Neuronal stem cell (in vitro differentiated cells): Measurements from ENCODE around the gene OPTC.
A peak's percentile ranks its signal among the peaks of the same experiment; 100 is the strongest.

ENCODE experiments used
- DNase-seq: peaks from one replicate; pipeline ENCODE4 v3.0.0-alpha.2; 2013; ENCODE audit warnings: low spot score
- H2AFZ ChIP-seq: one replicate; pipeline ENCODE4 v1.6.1; 2013; ENCODE audit warnings: mild to moderate bottlenecking, low read length, inconsistent platforms
- H2AK5ac ChIP-seq: 2 replicates; pipeline ENCODE4 v1.6.1; 2013; ENCODE audit warnings: low read depth, mild to moderate bottlenecking, inconsistent platforms, low read length, moderate library complexity, mixed read lengths
- H2BK120ac ChIP-seq: 2 replicates; pipeline ENCODE4 v1.6.1; 2013; ENCODE audit warnings: low read depth, mild to moderate bottlenecking, inconsistent platforms, low read length, moderate library complexity, mixed read lengths
- H2BK12ac ChIP-seq: one replicate; pipeline ENCODE4 v1.6.1; 2013; ENCODE audit warnings: low read length, inconsistent platforms
- H2BK15ac ChIP-seq: 2 replicates; pipeline ENCODE4 v1.6.1; 2013; ENCODE audit warnings: mild to moderate bottlenecking, low read length, inconsistent platforms, mixed read lengths
- H2BK5ac ChIP-seq: one replicate; pipeline ENCODE4 v1.6.1; 2013; ENCODE audit warnings: inconsistent platforms, mild to moderate bottlenecking, low read length, moderate library complexity
- H3K14ac ChIP-seq: one replicate; pipeline ENCODE4 v1.6.1; 2013; ENCODE audit warnings: low read length, inconsistent platforms
- H3K18ac ChIP-seq: 2 replicates; pipeline ENCODE4 v1.6.1; 2013; ENCODE audit warnings: low read length, inconsistent platforms
- H3K23ac ChIP-seq: 2 replicates; pipeline ENCODE4 v1.6.1; 2013; ENCODE audit warnings: low read depth, mild to moderate bottlenecking, mixed read lengths, low read length, inconsistent platforms; ENCODE audit not compliant: poor library complexity
- H3K27ac ChIP-seq: replicated peaks from 3 replicates; pipeline ENCODE4 v1.5.1; 2013; ENCODE audit warnings: low read length, inconsistent platforms
- H3K27me3 ChIP-seq, 3 experiments: 2 replicates each; pipeline ENCODE4 v1.6.1; 2013; ENCODE audit warnings: low read length in 3 of 3, mild to moderate bottlenecking in 2 of 3, inconsistent platforms in 1 of 3, low read depth in 1 of 3, mixed read lengths in 1 of 3, moderate library complexity in 1 of 3; ENCODE audit not compliant: control insufficient read depth in 3 of 3, insufficient read depth in 3 of 3
- H3K36me3 ChIP-seq, 2 donors: replicated peaks in 1 of 2; 2 replicates each; pipeline ENCODE4 v1.6.1; 2013; ENCODE audit warnings: low read length in 2 of 2; ENCODE audit not compliant: control insufficient read depth in 2 of 2, insufficient read depth in 2 of 2
- H3K4ac ChIP-seq: 2 replicates; pipeline ENCODE4 v1.6.1; 2013; ENCODE audit warnings: inconsistent platforms, mild to moderate bottlenecking, low read length, moderate library complexity
- H3K4me1 ChIP-seq, 2 donors: 1 replicate in 1 of 2; 2 replicates in 1 of 2; pipeline ENCODE4 v1.6.1; 2013; ENCODE audit warnings: low read length in 2 of 2, low read depth in 1 of 2; ENCODE audit not compliant: control insufficient read depth in 2 of 2, insufficient read depth in 1 of 2
- H3K4me2 ChIP-seq: one replicate; pipeline ENCODE4 v1.6.1; 2013; ENCODE audit warnings: mild to moderate bottlenecking, low read length, inconsistent platforms; ENCODE audit not compliant: insufficient read depth, poor library complexity, severe bottlenecking
- H3K4me3 ChIP-seq, 2 donors: 2 replicates each; pipeline ENCODE4 v1.5.1; 2013; ENCODE audit warnings: low read length in 2 of 2, mild to moderate bottlenecking in 2 of 2, inconsistent platforms in 1 of 2, moderate library complexity in 1 of 2
- H3K79me1 ChIP-seq: one replicate; pipeline ENCODE4 v1.6.1; 2013; ENCODE audit warnings: low read depth, mild to moderate bottlenecking, inconsistent platforms, low read length, moderate library complexity
- H3K9ac ChIP-seq: one replicate; pipeline ENCODE4 v1.6.1; 2013; ENCODE audit warnings: mild to moderate bottlenecking, low read depth, low read length, inconsistent platforms; ENCODE audit not compliant: poor library complexity
- H3K9me3 ChIP-seq, 2 donors: replicated peaks in 1 of 2; 2 replicates each; pipeline versions ENCODE3 to v1.6.1; 2013; ENCODE audit warnings: low read length in 2 of 2, mild to moderate bottlenecking in 2 of 2, inconsistent platforms in 1 of 2, low read depth in 1 of 2, mixed read lengths in 1 of 2, moderate library complexity in 1 of 2; ENCODE audit not compliant: control insufficient read depth in 2 of 2, insufficient read depth in 1 of 2
- H4K8ac ChIP-seq: one replicate; pipeline ENCODE4 v1.6.1; 2013; ENCODE audit warnings: low read depth, mild to moderate bottlenecking, inconsistent platforms, low read length, moderate library complexity
- H4K91ac ChIP-seq: one replicate; pipeline ENCODE4 v1.6.1; 2013; ENCODE audit warnings: low read length, low read depth, mild to moderate bottlenecking, inconsistent platforms; ENCODE audit not compliant: poor library complexity
- WGBS, 2 donors: extraction: QIAGEN DNeasy Blood & Tissue Kit; methylation state at CpG; one replicate each; pipeline ENCODE4 v1.1.7; 2013; ENCODE audit warnings: missing lambda C conversion rate in 2 of 2, mixed read lengths in 1 of 2; ENCODE audit not compliant: insufficient read length in 2 of 2, insufficient replicate concordance in 1 of 2; ENCODE audit errors: extremely low coverage in 2 of 2; 5-methylcytosine and 5-hydroxymethylcytosine counted together

OPTC gene

GRCh38 chr1:203528063-203528462 lies 34.1 kb downstream of the OPTC start:
- H3K36me3 ChIP-seq: no peaks in the 10 kb centered on the region
- no peak overlapping the region for H3K9ac ChIP-seq
- H3K4me3 ChIP-seq: no peak overlapping the region
- H3K4me2 ChIP-seq: no peak overlapping the region
- H3K9me3 ChIP-seq: no peaks in the 10 kb centered on the region
- H3K79me1 ChIP-seq: no peaks in the 10 kb centered on the region
- no peak overlapping the region for H4K8ac ChIP-seq
- H3K18ac ChIP-seq: no peak overlapping the region
- H2AFZ ChIP-seq: no peak overlapping the region
- no peak overlapping the region for H2BK120ac ChIP-seq
- H3K27ac ChIP-seq: no peak overlapping the region
- H3K23ac ChIP-seq: no peak overlapping the region
- no peak overlapping the region for H3K4ac ChIP-seq
- H2BK5ac ChIP-seq: no peak overlapping the region
- WGBS, 2 donors: no CpG with 5 or more reads among the region's 3 CpGs
- H2BK15ac ChIP-seq: no peak overlapping the region
- no peak overlapping the region for H4K91ac ChIP-seq
- DNase-seq: no peak
- no peak overlapping the region for H2BK12ac ChIP-seq
- H3K14ac ChIP-seq: no peak overlapping the region
- no peaks in the 10 kb centered on the region for H3K27me3 ChIP-seq
- peaks cover 2 to 16% of the 10 kb centered on the region in 2 donors for H3K4me1 ChIP-seq
- H2AK5ac ChIP-seq: no peak overlapping the region

- Histone ChIP-seq H2BK120ac (no peak overlapping the region), H3K27me3 (no peaks in the 10 kb centered on the region), H2BK15ac (no peak overlapping the region), H3K27ac (no peak overlapping the region), H3K4me3 (no peak overlapping the region), H4K91ac (no peak overlapping the region), H3K36me3 (no peaks in the 10 kb centered on the region), H3K18ac (peak overlapping the region; percentile 62), H2BK5ac (no peak overlapping the region), H3K9me3 (no peaks in the 10 kb centered on the region), H4K8ac (no peak overlapping the region), H2AK5ac (no peak overlapping the region), H3K23ac (no peak overlapping the region), H3K4ac (no peak overlapping the region), H2AFZ (no peak overlapping the region), H3K4me1 (peaks cover under 1 to 14% of the 10 kb centered on the region in 2 donors), H3K14ac (no peak overlapping the region), H3K4me2 (no peak overlapping the region), H3K79me1 (no peaks in the 10 kb centered on the region), H2BK12ac (no peak overlapping the region), H3K9ac (peak overlapping the region; percentile 31)
- WGBS, 2 donors: no CpG with 5 or more reads among the region's 6 CpGs
- DNase-seq: no peak
Observed at GRCh38 chr1:203528976-203529835, 35.3 kb downstream of the OPTC start.

GRCh38 chr1:203531063-203531462 lies 37.1 kb downstream of the OPTC start:
- no peak for DNase-seq
- WGBS, 2 donors: no CpG with 5 or more reads among the region's 3 CpGs

GRCh38 chr1:203534012-203534411 lies 40.1 kb downstream of the OPTC start:
- Histone ChIP-seq H3K4me3 (no peak overlapping the region), H4K91ac (no peak overlapping the region), H3K79me1 (no peaks in the 10 kb centered on the region), H3K23ac (no peak overlapping the region), H3K36me3 (no peaks in the 10 kb centered on the region), H2BK15ac (no peak overlapping the region), H2BK5ac (no peak overlapping the region), H3K4me2 (no peak overlapping the region), H3K4me1 (peaks cover 0 to 1% of the 10 kb centered on the region in 2 donors), H4K8ac (no peak overlapping the region), H3K27me3 (peaks cover 0 to 3% (median 0%) of the 10 kb centered on the region in 3 experiments), H3K18ac (no peak overlapping the region), H2AK5ac (no peak overlapping the region), H3K14ac (no peak overlapping the region), H3K9ac (no peak overlapping the region), H3K27ac (no peak overlapping the region), H2BK12ac (no peak overlapping the region), H3K9me3 (no peaks in the 10 kb centered on the region), H3K4ac (no peak overlapping the region), H2BK120ac (no peak overlapping the region), H2AFZ (no peak overlapping the region)
- no peak for DNase-seq

More at GRCh38 chr1:203531063-203531462, 37.1 kb downstream of the OPTC start:
- no peak overlapping the region for H4K8ac ChIP-seq
- H2BK5ac ChIP-seq: no peak overlapping the region
- no peak overlapping the region for H2AK5ac ChIP-seq
- H2BK15ac ChIP-seq: no peak overlapping the region
- H3K4me2 ChIP-seq: no peak overlapping the region
- no peak overlapping the region for H4K91ac ChIP-seq
- H3K4ac ChIP-seq: no peak overlapping the region
- no peak overlapping the region for H3K18ac ChIP-seq
- H2BK120ac ChIP-seq: no peak overlapping the region
- no peak overlapping the region for H3K9ac ChIP-seq
- H3K9me3 ChIP-seq: no peaks in the 10 kb centered on the region
- H3K23ac ChIP-seq: no peak overlapping the region
- no peak overlapping the region for H3K4me3 ChIP-seq
- H3K27me3 ChIP-seq: no peaks in the 10 kb centered on the region
- H2AFZ ChIP-seq: no peak overlapping the region
- H3K36me3 ChIP-seq: no peaks in the 10 kb centered on the region
- H3K79me1 ChIP-seq: no peaks in the 10 kb centered on the region
- H2BK12ac ChIP-seq: no peak overlapping the region
- H3K27ac ChIP-seq: no peak overlapping the region
- no peak overlapping the region for H3K14ac ChIP-seq
- H3K4me1 ChIP-seq: peaks cover 0 to 5% of the 10 kb centered on the region in 2 donors
